GM12878 (cell line): ENCODE measurements around the gene KIF20B. TPM values are rescaled to one million over a fixed set of nuclear protein-coding genes. Genes with fewer than 3 reads are reported as not detected.
"Not testable (repeated sequence)": the region's sequence is repeated elsewhere in the genome, so short reads cannot be mapped to it uniquely, and the experiment has no call there.

ENCODE experiments used
- ATAC-seq: fragments of 200-7000 bp; cut with Tn5 transposase; 3 replicates; pipeline ENCODE4 v1.9.1; 2020; ENCODE audit warnings: mild to moderate bottlenecking, moderate library complexity
- BruUV-seq: library from RNA; stranded (reverse); fragments of 400-500 nt; replicated peaks from 2 replicates; lab custom pipeline; 2021; lab: Mats Ljungman, UMichigan
- CTCF ChIA-PET: fragments of 300-600 bp; sonication (Branson Sonifier 250); formaldehyde crosslinking; extraction: SDS; loops from one replicate; lab custom pipeline; 2021; ENCODE audit warnings: inconsistent platforms; lab: Yijun Ruan, JAX
- POLR2A ChIA-PET: fragments of 350-600 bp; formaldehyde crosslinking; extraction: SDS; loops from one replicate; lab custom pipeline; 2021; ENCODE audit warnings: inconsistent platforms; lab: Charles Lee
- RAD21 ChIA-PET: fragments of 300-600 bp; sonication (Branson Sonifier 250); formaldehyde crosslinking; loops from one replicate; lab custom pipeline; 2023; ENCODE audit warnings: antibody characterized with exemption; ENCODE audit not compliant: unreplicated experiment; lab: Charles Lee
- SMC1A ChIA-PET: fragments of 300-600 bp; sonication (Branson Sonifier 250); formaldehyde crosslinking; loops from one replicate; lab custom pipeline; 2023; ENCODE audit not compliant: unreplicated experiment, uncharacterized antibody; lab: Charles Lee
- DNase-seq: peaks from one replicate; pipeline ENCODE4 v3.0.0-alpha.2; 2011; ENCODE audit warnings: low read depth, low spot score
- FAIRE-seq: peaks from 3 replicates; lab custom pipeline; 2011; peaks lifted over from hg19 to GRCh38; lab: Jason Lieb, UNC
- H2AFZ ChIP-seq: 2 replicates; pipeline ENCODE4 v1.6.0; 2011; ENCODE audit warnings: low read depth, low read length, control low read depth; ENCODE audit not compliant: control insufficient read depth
- H3K27ac ChIP-seq: 2 replicates; pipeline ENCODE4 v1.5.1; 2011; ENCODE audit warnings: control low read depth; ENCODE audit not compliant: control insufficient read depth, insufficient read depth
- H3K27me3 ChIP-seq, 2 experiments: replicated peaks in 1 of 2; 2 replicates each; pipeline versions ENCODE4 v1.6.0 to v1.6.1; 2011; ENCODE audit warnings: low read length in 1 of 2; ENCODE audit not compliant: control insufficient read depth in 2 of 2, insufficient read depth in 2 of 2
- H3K36me3 ChIP-seq, 2 experiments: 2 replicates each; pipeline ENCODE4 v1.5.1; 2011; ENCODE audit warnings: low read length in 1 of 2; ENCODE audit not compliant: control insufficient read depth in 2 of 2, insufficient read depth in 2 of 2
- H3K4me1 ChIP-seq: 2 replicates; pipeline ENCODE4 v1.6.1; 2011; ENCODE audit warnings: mild to moderate bottlenecking, low read length, moderate library complexity, mixed read lengths; ENCODE audit not compliant: control insufficient read depth, insufficient read depth
- H3K4me2 ChIP-seq: 2 replicates; pipeline ENCODE4 v1.6.0; 2011; ENCODE audit warnings: control low read depth; ENCODE audit not compliant: control insufficient read depth, insufficient read depth
- H3K4me3 ChIP-seq: fragments of 200-600 bp; sonication (generic); 2 replicates; pipeline ENCODE4 v1.5.1; 2016
- H3K79me2 ChIP-seq: 2 replicates; pipeline ENCODE4 v1.6.0; 2011; ENCODE audit warnings: low read length; ENCODE audit not compliant: control insufficient read depth, insufficient read depth
- H3K9ac ChIP-seq: 2 replicates; pipeline ENCODE4 v1.8.0; 2011; ENCODE audit warnings: low read length, control low read depth, mixed read lengths; ENCODE audit not compliant: control insufficient read depth, insufficient read depth
- H3K9me3 ChIP-seq: replicated peaks from 3 replicates; pipeline ENCODE4 v1.5.1; 2011; ENCODE audit warnings: mild to moderate bottlenecking, low read length; ENCODE audit not compliant: control insufficient read depth, insufficient read depth
- H4K20me1 ChIP-seq: 2 replicates; pipeline ENCODE4 v1.6.0; 2011; ENCODE audit not compliant: control insufficient read depth, insufficient read depth
- CBFB ChIP-seq: IDR thresholded peaks from 2 replicates; pipeline ENCODE4 v1.6.1; 2016; ENCODE audit warnings: antibody characterized with exemption, low read depth
- CHD2 ChIP-seq: IDR thresholded peaks from 2 replicates; pipeline ENCODE4 v1.6.1; 2011; ENCODE audit warnings: low read depth, low read length, improper control_type of control experiment, borderline replicate concordance
- USF2 ChIP-seq: IDR thresholded peaks from 2 replicates; pipeline ENCODE4 v1.6.1; 2011; ENCODE audit warnings: low read depth, low read length, improper control_type of control experiment, borderline replicate concordance
- ZNF384 ChIP-seq: IDR thresholded peaks from 2 replicates; pipeline ENCODE4 v1.6.1; 2012; ENCODE audit warnings: low read depth, mild to moderate bottlenecking, low read length, improper control_type of control experiment, borderline replicate concordance
- WGBS: methylation state at CpG from one replicate; pipeline ENCODE4 v1.1.6; 2016; ENCODE audit warnings: low lambda C conversion rate; ENCODE audit not compliant: insufficient replicate concordance, insufficient coverage; ENCODE audit errors: missing lambda C conversion rate; 5-methylcytosine and 5-hydroxymethylcytosine counted together
- in situ Hi-C: fragments of 300-500 bp; cut with MboI; formaldehyde crosslinking; loops from 9 replicates; pipeline ENCODE4 v1.14.3; 2018; ENCODE audit warnings: mixed read lengths
- intact Hi-C: fragments of 100-400 bp; cut with micrococcal nuclease; formaldehyde crosslinking; loops from one replicate; pipeline ENCODE4 v1.14.2; 2022; ENCODE audit not compliant: unreplicated experiment
- polyA plus RNA-seq, 11 experiments: library from polyadenylated mRNA; depleted of rRNA in 4 of 11; unstranded in 6 of 11; stranded (reverse) in 5 of 11; fragments of >200 nt; fragmentation: Nextera tagmentation in 4 of 11; fragmentation: Illumina TruSeq in 1 of 11; extraction: Ambion mirVana in 4 of 11; extraction: Trizol in 1 of 11; gene quantifications; 1 replicate in 1 of 11; 2 replicates in 10 of 11; pipeline versions ENCODE4 v1.2.1 to v1.2.3, GENCODE V29; 2011 to 2016; ENCODE audit warnings: inconsistent platforms in 2 of 11, missing spikeins in 2 of 11, low read depth in 1 of 11
- total RNA-seq, 4 experiments: library from RNA; depleted of rRNA in 3 of 4; stranded (reverse); fragments of >200 nt in 3 of 4; fragmentation: Illumina TruSeq in 1 of 4; extraction: Trizol in 1 of 4; gene quantifications; 2 replicates each; pipeline versions ENCODE4 v1.2.1 to v1.2.3, GENCODE V29; 2013 to 2021

KIF20B gene
- total and polyA plus RNA-seq, 10 of the 15 experiments (the other 5 are each of a cell fraction or from before 2014, with no cell fraction given), result 15.6 to 67.7 (median 44.3) TPM

- BruUV-seq, result no TSS peak
- TF ChIP-seq CHD2, result no peak
- no peak for TF ChIP-seq ZNF384
- TF ChIP-seq CBFB, result no peak
- TF ChIP-seq USF2, result no peak
- ChIA-PET SMC1A (interaction anchor here (0.8 to 1.0 kb wide), 2 partner anchors 13 to 69 kb away, joined by 3 read pairs; no protein-coding TSS in a partner anchor), CTCF (interaction anchor here (0.5 to 0.8 kb wide), 2 partner anchors 333 to 963 kb away, joined by 3 read pairs; no protein-coding TSS in a partner anchor), POLR2A (no interaction called here), RAD21 (interaction anchor here (1.9 kb wide), 1 partner anchor 12 kb away, joined by 3 read pairs; no protein-coding TSS in a partner anchor)
- no peaks in the 10 kb centered on the region for H4K20me1 ChIP-seq
- H3K27ac ChIP-seq, result no peak overlapping the region
- no peak overlapping the region for H3K4me2 ChIP-seq
- DNase-seq, result no peak
- intact Hi-C loops, result loop anchor here (10.0 kb wide), 1 partner anchor 490 kb away; no protein-coding TSS in a partner anchor
- H2AFZ ChIP-seq, result no peak overlapping the region
- no peak for FAIRE-seq
- in situ Hi-C loops, result no loop called here
- H3K79me2 ChIP-seq, result no peaks in the 10 kb centered on the region
- no peak overlapping the region for H3K4me3 ChIP-seq
- 37% methylated on average over 5 of the region's 5 CpGs for WGBS
- H3K9ac ChIP-seq, result no peak overlapping the region
- ATAC-seq, result no peak
- no peaks in the 10 kb centered on the region for H3K36me3 ChIP-seq
- no peaks in the 10 kb centered on the region for H3K27me3 ChIP-seq
- no peaks in the 10 kb centered on the region; the same call in 2 of the 3 replicates for H3K9me3 ChIP-seq
- H3K4me1 ChIP-seq, result no peaks in the 10 kb centered on the region; the same call in 1 of the 2 replicates
These were observed 113.9 kb downstream of the KIF20B start for GRCh38 chr10:89815049-89815853.

DNA sequence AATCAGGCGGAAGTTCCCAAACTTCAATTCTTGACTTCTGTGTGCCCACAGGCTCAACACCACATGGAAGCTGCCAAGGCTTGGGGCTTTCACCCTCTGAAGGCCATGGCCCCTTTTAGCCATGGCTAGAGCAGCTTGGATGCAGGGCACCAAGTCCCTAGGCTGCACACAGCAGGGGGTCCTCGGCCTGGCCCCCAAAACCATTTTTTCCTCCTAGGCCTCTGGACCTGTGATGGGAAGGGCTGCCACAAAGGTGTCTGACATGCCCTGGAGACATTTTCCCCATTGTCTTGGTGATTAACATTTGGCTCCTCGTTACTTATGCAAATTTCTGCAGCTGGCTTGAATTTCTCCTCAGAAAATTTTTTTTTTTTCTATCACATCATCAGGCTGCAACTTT, 117.6 kb downstream of the KIF20B start:
- FAIRE-seq, H3K4me1 ChIP-seq, DNase-seq, SMC1A ChIA-PET, H4K20me1 ChIP-seq, H2AFZ ChIP-seq, H3K4me3 ChIP-seq, CTCF ChIA-PET, in situ Hi-C loops, H3K27ac ChIP-seq, H3K4me2 ChIP-seq, RAD21 ChIA-PET, H3K36me3 ChIP-seq, ATAC-seq, H3K79me2 ChIP-seq, H3K9ac ChIP-seq, H3K9me3 ChIP-seq, H3K27me3 ChIP-seq, BruUV-seq, POLR2A ChIA-PET: not testable (repeated sequence)
- WGBS, result 17% methylated on average over 3 of the region's 3 CpGs
- intact Hi-C loops, result loop anchor here (10.0 kb wide), 1 partner anchor 486 kb away; no protein-coding TSS in a partner anchor

Other genes starting within 250 kb of the KIF20B start
- gene SLC16A12, start 166.0 kb upstream of the KIF20B start, total RNA-seq (2014; rRNA removed), result not detected in 2 replicates
- gene SLC16A12, start 166.0 kb upstream of the KIF20B start, total RNA-seq (2014; rRNA removed; fragmentation: Illumina TruSeq; extraction: Trizol), result not detected in 2 replicates
- gene SLC16A12, start 166.0 kb upstream of the KIF20B start, total RNA-seq (2021), result not detected in 2 replicates
- gene SLC16A12, start 166.0 kb upstream of the KIF20B start, polyA plus RNA-seq (2011; rRNA removed), result not detected in 2 replicates
- gene SLC16A12, start 166.0 kb upstream of the KIF20B start, polyA plus RNA-seq (2014; fragmentation: Illumina TruSeq; extraction: Trizol), result not detected in 2 replicates
- gene SLC16A12, start 166.0 kb upstream of the KIF20B start, polyA plus RNA-seq (2014; fragmentation: Nextera tagmentation; extraction: Ambion mirVana), result not detected
- gene SLC16A12, start 166.0 kb upstream of the KIF20B start, polyA plus RNA-seq (2014; rRNA removed), result not detected in 2 replicates
- gene SLC16A12, start 166.0 kb upstream of the KIF20B start, polyA plus RNA-seq (2016; fragmentation: Nextera tagmentation; extraction: Ambion mirVana), result not detected
- 5.1 and 8.0 TPM in 2 replicates for gene PANK1, start 56.3 kb upstream of the KIF20B start, total RNA-seq (2014; rRNA removed)
- 7.5 and 8.3 TPM in 2 replicates for gene PANK1, start 56.3 kb upstream of the KIF20B start, total RNA-seq (2014; rRNA removed; fragmentation: Illumina TruSeq; extraction: Trizol)
- 6.3 and 9.6 TPM in 2 replicates for gene PANK1, start 56.3 kb upstream of the KIF20B start, total RNA-seq (2021)
- gene PANK1, start 56.3 kb upstream of the KIF20B start, polyA plus RNA-seq (2011; rRNA removed), result 10.6 and 12.6 TPM in 2 replicates
- 8.5 TPM in 2 replicates for gene PANK1, start 56.3 kb upstream of the KIF20B start, polyA plus RNA-seq (2014; fragmentation: Illumina TruSeq; extraction: Trizol)
- 1 to 10 TPM; 1.9 to 2.4 TPM for gene PANK1, start 56.3 kb upstream of the KIF20B start, polyA plus RNA-seq (2014; fragmentation: Nextera tagmentation; extraction: Ambion mirVana)
- 6.4 and 6.9 TPM in 2 replicates for gene PANK1, start 56.3 kb upstream of the KIF20B start, polyA plus RNA-seq (2014; rRNA removed)
- 1 to 10 TPM; 3.6 to 3.7 TPM for gene PANK1, start 56.3 kb upstream of the KIF20B start, polyA plus RNA-seq (2016; fragmentation: Nextera tagmentation; extraction: Ambion mirVana)